ENCODE measurements around the gene NEGR1.

- no peak for TF ChIP-seq CTCF (conservative IDR thresholded peaks at IDR 0.05; ENCODE audit: low read length)
- TF ChIP-seq EZH2phosphoT487 (IDR thresholded peaks at IDR 0.05; ENCODE audit: borderline replicate concordance, low read depth, low read length): no peak
Measured at GRCh38 chr1:71465093-71465492, 817.2 kb downstream of the NEGR1 start.

All from OCI-LY7 (cell line).